ENCODE measurements around the gene BCCIP. TPM values are rescaled to one million over a fixed set of nuclear protein-coding genes. Genes with fewer than 3 reads are reported as not detected.

Gene BCCIP
- total and polyA plus RNA-seq, 2 of the 8 experiments (the other 6 are each of a cell fraction or from before 2014, with no cell fraction given), result 33.9 to 120 TPM

DNA sequence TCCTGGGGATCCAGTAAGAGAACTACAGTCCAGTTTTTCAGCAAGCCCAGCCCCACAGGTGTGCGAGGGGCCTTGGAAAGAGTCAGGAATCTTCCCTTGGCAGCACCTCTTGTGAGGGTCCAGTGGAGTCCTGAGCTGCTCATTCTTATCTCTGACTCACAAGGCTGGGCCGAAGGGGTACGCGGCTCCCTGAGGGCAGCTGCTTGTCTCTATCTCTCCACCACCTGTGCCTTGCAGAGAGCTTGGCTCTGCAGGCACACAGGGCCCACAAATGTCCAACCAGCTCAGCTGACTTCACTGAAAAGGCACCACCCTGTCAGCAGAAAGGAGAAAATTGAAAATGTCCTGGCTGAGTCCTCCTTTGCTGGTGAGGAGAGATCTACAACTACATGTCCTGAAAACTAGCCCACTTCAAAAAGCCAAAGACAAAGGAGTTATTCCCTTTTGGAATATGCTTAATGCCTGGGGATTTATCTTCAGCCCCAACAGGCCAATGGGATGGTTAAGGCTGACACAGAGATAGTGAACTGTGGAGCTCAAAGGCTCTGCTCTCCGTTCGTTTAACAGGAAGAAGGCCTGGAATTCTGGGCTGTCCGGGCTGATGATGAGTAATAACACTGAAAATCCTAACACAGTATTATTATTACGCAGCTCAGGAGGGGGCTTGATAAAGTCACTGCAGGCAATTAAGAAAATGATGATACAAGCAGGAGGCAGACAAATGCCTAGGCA lies 23.7 kb upstream of the BCCIP start:
- Histone ChIP-seq H3K4me3 (ENCODE audit: extremely low read depth in 1 of 4, insufficient read depth in 2 of 4, low read depth in 3 of 4, low read length in 4 of 4) (no peak overlapping the region), H3K9me3 (ENCODE audit: insufficient read depth in 2 of 2, low read depth in 1 of 2, low read length in 1 of 2) (no peaks in the 10 kb centered on the region), H4K5ac (ENCODE audit: insufficient read length, low read depth, low read length) (no peak overlapping the region), H3K27me3 (replicated peaks in 1 of 4; ENCODE audit: control insufficient read depth in 3 of 4, extremely low read depth in 1 of 4, insufficient read depth in 3 of 4, low read length in 3 of 4) (no peaks in the 10 kb centered on the region), H4K20me1 (replicated peaks in 1 of 2; ENCODE audit: control insufficient read depth in 1 of 2, insufficient read depth in 2 of 2, low read length in 2 of 2) (peaks cover 2% of the 10 kb centered on the region in 2 experiments), H2AK5ac (ENCODE audit: low read depth, low read length) (no peak overlapping the region), H2BK12ac (ENCODE audit: low read depth, low read length) (no peak overlapping the region), H3K79me1 (ENCODE audit: low read depth, low read length) (no peaks in the 10 kb centered on the region), H3K18ac (ENCODE audit: extremely low read depth, low read length) (no peak overlapping the region), H3K27ac (ENCODE audit: low read depth, low read length) (no peak overlapping the region), H3K56ac (replicated peaks; ENCODE audit: insufficient read length, low read depth, low read length) (no peak overlapping the region), H3K23ac (ENCODE audit: insufficient read length) (no peak overlapping the region), H4K8ac (ENCODE audit: extremely low read depth, insufficient read depth, low read length) (no peak overlapping the region), H2AFZ (ENCODE audit: low read length) (no peak overlapping the region), H3K4me2 (ENCODE audit: insufficient read depth in 1 of 2, low read depth in 2 of 2, low read length in 2 of 2) (no peak overlapping the region), H2BK20ac (ENCODE audit: low read length) (no peak overlapping the region), H3K4ac (replicated peaks; ENCODE audit: insufficient read length, low read depth, low read length) (no peak overlapping the region), H2BK15ac (ENCODE audit: low read length) (no peak overlapping the region), H2BK5ac (ENCODE audit: low read depth, low read length) (no peak overlapping the region), H3K36me3 (ENCODE audit: control insufficient read depth in 2 of 4, insufficient read depth in 4 of 4, low read length in 3 of 4) (peaks cover 0 to 18% (median under 1%) of the 10 kb centered on the region in 4 experiments; a peak in 5 of 8 replicates), H3K4me1 (replicated peaks in 1 of 4; ENCODE audit: control insufficient read depth in 3 of 4, insufficient read depth in 4 of 4, low read length in 3 of 4) (peaks cover 0 to 5% (median 0%) of the 10 kb centered on the region in 4 experiments; a peak in 1 of 7 replicates), H4K91ac (replicated peaks; ENCODE audit: insufficient read length, low read length) (no peak overlapping the region), H3K14ac (ENCODE audit: insufficient read length) (no peak overlapping the region), H2BK120ac (replicated peaks; ENCODE audit: low read depth, low read length) (no peak overlapping the region), H3K9ac (replicated peaks in 1 of 4; ENCODE audit: extremely low read depth in 1 of 4, low read depth in 3 of 4, low read length in 3 of 4) (no peak overlapping the region), H3K23me2 (ENCODE audit: low read depth, low read length) (no peaks in the 10 kb centered on the region), H3K79me2 (ENCODE audit: control insufficient read depth in 1 of 2, insufficient read depth in 2 of 2, low read length in 2 of 2) (no peaks in the 10 kb centered on the region)
- CTCF ChIA-PET (ENCODE audit: partially characterized antibody), result no interaction called here
- 94% methylated on average over 8 of the region's 8 CpGs; no CpG with 5 or more reads in 1 of the 2 experiments for WGBS, 2 experiments (ENCODE audit: extremely low coverage in 1 of 2, insufficient coverage in 1 of 2, insufficient read length in 1 of 2, insufficient replicate concordance in 2 of 2, low coverage in 1 of 2, low lambda C conversion rate in 2 of 2, missing lambda C conversion rate in 1 of 2)
- POLR2A ChIA-PET (ENCODE audit: partially characterized antibody), result no interaction called here
- no peak for DNase-seq (ENCODE audit: low read depth in 1 of 2, low spot score in 2 of 2)
- FAIRE-seq, result no peak
- TF ChIP-seq JUN (IDR thresholded peaks at IDR 0.05; ENCODE audit: low read depth, low read length) (no peak), FOSL1 (IDR thresholded peaks at IDR 0.05; ENCODE audit: insufficient read depth, low read depth, low read length) (no peak), BACH1 (IDR thresholded peaks at IDR 0.05; ENCODE audit: low read length) (no peak), JUND (IDR thresholded peaks at IDR 0.05; ENCODE audit: low read length) (no peak), EP300 (IDR thresholded peaks at IDR 0.05; ENCODE audit: borderline replicate concordance in 1 of 2, low read depth in 2 of 2, low read length in 2 of 2) (no peak), CHD2 (IDR thresholded peaks at IDR 0.05; ENCODE audit: low read length) (no peak), ASH2L (IDR thresholded peaks at IDR 0.05; ENCODE audit: low read length) (no peak), KDM1A (IDR thresholded peaks at IDR 0.05; ENCODE audit: borderline replicate concordance, low read length) (no peak), POU5F1 (IDR thresholded peaks at IDR 0.05; ENCODE audit: low read depth, low read length) (no peak), SRF (IDR thresholded peaks at IDR 0.05; ENCODE audit: low read depth, low read length) (no peak), RXRA (IDR thresholded peaks at IDR 0.05; ENCODE audit: insufficient read depth, low read depth, low read length) (no peak)
- TF ChIP-seq, protein P1, sequence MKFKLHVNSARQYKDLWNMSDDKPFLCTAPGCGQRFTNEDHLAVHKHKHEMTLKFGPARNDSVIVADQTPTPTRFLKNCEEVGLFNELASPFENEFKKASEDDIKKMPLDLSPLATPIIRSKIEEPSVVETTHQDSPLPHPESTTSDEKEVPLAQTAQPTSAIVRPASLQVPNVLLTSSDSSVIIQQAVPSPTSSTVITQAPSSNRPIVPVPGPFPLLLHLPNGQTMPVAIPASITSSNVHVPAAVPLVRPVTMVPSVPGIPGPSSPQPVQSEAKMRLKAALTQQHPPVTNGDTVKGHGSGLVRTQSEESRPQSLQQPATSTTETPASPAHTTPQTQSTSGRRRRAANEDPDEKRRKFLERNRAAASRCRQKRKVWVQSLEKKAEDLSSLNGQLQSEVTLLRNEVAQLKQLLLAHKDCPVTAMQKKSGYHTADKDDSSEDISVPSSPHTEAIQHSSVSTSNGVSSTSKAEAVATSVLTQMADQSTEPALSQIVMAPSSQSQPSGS (IDR thresholded peaks at IDR 0.05; ENCODE audit: low read length), result no peak

Data from H1 (cell line).